MM.1S (cell line): Measurements from ENCODE around the gene CHTOP.

Experiments used
- DNase-seq: peaks from one replicate; pipeline ENCODE4 v3.0.0-alpha.2; 2015
- H2AFZ ChIP-seq: fragments of 300-600 bp; sonication (generic); 2 replicates; pipeline ENCODE4 v1.6.0; 2016; ENCODE audit warnings: antibody characterized with exemption, low read length
- H3F3A ChIP-seq: fragments of 300-600 bp; sonication (generic); 2 replicates; pipeline ENCODE4 v1.6.1; 2016; ENCODE audit warnings: mild to moderate bottlenecking, antibody characterized with exemption, low read length, moderate library complexity, mixed read lengths; ENCODE audit not compliant: insufficient read depth
- H3K27ac ChIP-seq: fragments of 300-600 bp; sonication (generic); 2 replicates; pipeline ENCODE4 v1.5.1; 2016; ENCODE audit warnings: mild to moderate bottlenecking, low read length
- H3K27me3 ChIP-seq: fragments of 300-600 bp; sonication (generic); replicated peaks from 2 replicates; pipeline ENCODE4 v1.6.0; 2016; ENCODE audit warnings: low read length; ENCODE audit not compliant: insufficient read depth
- H3K36me3 ChIP-seq: fragments of 300-600 bp; sonication (generic); replicated peaks from 2 replicates; pipeline ENCODE4 v1.6.1; 2016; ENCODE audit warnings: mild to moderate bottlenecking, low read length, mixed read lengths; ENCODE audit not compliant: insufficient read depth
- H3K4me1 ChIP-seq: fragments of 300-600 bp; sonication (generic); 2 replicates; pipeline ENCODE4 v1.6.1; 2016; ENCODE audit warnings: low read length, mixed read lengths
- H3K4me2 ChIP-seq: fragments of 300-600 bp; sonication (generic); 2 replicates; pipeline ENCODE4 v1.6.0; 2016; ENCODE audit warnings: low read depth, low read length
- H3K4me3 ChIP-seq: fragments of 300-600 bp; sonication (generic); 2 replicates; pipeline ENCODE4 v1.5.1; 2016; ENCODE audit warnings: low read length, mixed read lengths
- H3K79me2 ChIP-seq: fragments of 300-600 bp; sonication (generic); 2 replicates; pipeline ENCODE4 v1.6.1; 2016; ENCODE audit warnings: mixed run types, low read length, mixed read lengths
- H3K9ac ChIP-seq: fragments of 300-600 bp; sonication (generic); 2 replicates; pipeline ENCODE4 v1.6.1; 2016; ENCODE audit warnings: low read length, mixed read lengths
- H3K9me2 ChIP-seq: fragments of 300-600 bp; sonication (generic); replicated peaks from 2 replicates; pipeline ENCODE4 v1.6.1; 2016; ENCODE audit warnings: mild to moderate bottlenecking, low read length, mixed read lengths; ENCODE audit not compliant: insufficient read depth
- H3K9me3 ChIP-seq: fragments of 300-600 bp; sonication (generic); replicated peaks from 2 replicates; pipeline ENCODE4 v1.6.1; 2016; ENCODE audit warnings: mild to moderate bottlenecking, low read length, mixed read lengths; ENCODE audit not compliant: insufficient read depth
- H4K20me1 ChIP-seq: fragments of 300-600 bp; sonication (generic); 2 replicates; pipeline ENCODE4 v1.6.1; 2016; ENCODE audit warnings: mild to moderate bottlenecking, low read length, moderate library complexity, mixed read lengths; ENCODE audit not compliant: insufficient read depth
- CTCF ChIP-seq: fragments of 300-600 bp; sonication (generic); IDR thresholded peaks from 2 replicates; pipeline ENCODE4 v1.5.1; 2016; ENCODE audit warnings: antibody characterized with exemption, low read length, mixed read lengths
- EZH2 ChIP-seq: fragments of 300-600 bp; sonication (generic); optimal IDR thresholded peaks from 2 replicates; pipeline ENCODE3; 2017; ENCODE audit warnings: low read depth, mild to moderate bottlenecking, antibody characterized with exemption, low read length, mixed read lengths
- EZH2phosphoT487 ChIP-seq: fragments of 300-600 bp; sonication (generic); IDR thresholded peaks from 2 replicates; pipeline ENCODE4 v1.6.1; 2018; ENCODE audit warnings: antibody characterized with exemption, low read length

CHTOP gene

GRCh38 chr1:153598309-153599172 is 35.3 kb upstream of the CHTOP start:
- TF ChIP-seq EZH2phosphoT487 (no peak), EZH2 (no peak), CTCF (no peak)
- no peaks in the 10 kb centered on the region for H3K27me3 ChIP-seq
- peak overlapping the region; percentile 52 for H3K27ac ChIP-seq
- H3K4me3 ChIP-seq, result no peak overlapping the region
- H3F3A ChIP-seq, result no peaks in the 10 kb centered on the region
- no peaks in the 10 kb centered on the region for H3K36me3 ChIP-seq
- H2AFZ ChIP-seq, result peak overlapping the region; percentile 73
- no peaks in the 10 kb centered on the region for H3K9me2 ChIP-seq
- H3K4me2 ChIP-seq, result peak overlapping the region; percentile 28; the same call in 1 of the 2 replicates
- DNase-seq, result peak; percentile 76
- H3K9ac ChIP-seq, result peak overlapping the region; percentile 20; the same call in 1 of the 2 replicates
- no peaks in the 10 kb centered on the region for H4K20me1 ChIP-seq
- H3K79me2 ChIP-seq, result no peaks in the 10 kb centered on the region
- H3K9me3 ChIP-seq, result no peaks in the 10 kb centered on the region
- peaks cover 8% of the 10 kb centered on the region for H3K4me1 ChIP-seq

- Histone ChIP-seq H3K36me3 (no peaks in the 10 kb centered on the region), H3K79me2 (no peaks in the 10 kb centered on the region), H4K20me1 (no peaks in the 10 kb centered on the region), H3K9me3 (no peaks in the 10 kb centered on the region), H3K27me3 (no peaks in the 10 kb centered on the region), H3K4me2 (no peak overlapping the region), H3K4me3 (no peak overlapping the region), H3K4me1 (peaks cover 8% of the 10 kb centered on the region), H3K9ac (no peak overlapping the region), H2AFZ (no peak overlapping the region), H3K27ac (no peak overlapping the region), H3F3A (no peaks in the 10 kb centered on the region), H3K9me2 (no peaks in the 10 kb centered on the region)
- no peak for DNase-seq
- TF ChIP-seq EZH2 (no peak), CTCF (no peak), EZH2phosphoT487 (no peak)
These were observed 34.0 kb upstream of the CHTOP start for GRCh38 chr1:153599847-153600246.

GRCh38 chr1:153602749-153603148 is 31.1 kb upstream of the CHTOP start:
- Histone ChIP-seq H3K27me3 (no peaks in the 10 kb centered on the region), H4K20me1 (no peaks in the 10 kb centered on the region), H3K4me1 (peaks cover 8% of the 10 kb centered on the region), H2AFZ (no peak overlapping the region), H3K9me2 (no peaks in the 10 kb centered on the region), H3F3A (no peaks in the 10 kb centered on the region), H3K27ac (no peak overlapping the region), H3K9ac (no peak overlapping the region), H3K4me2 (no peak overlapping the region), H3K4me3 (no peak overlapping the region), H3K36me3 (no peaks in the 10 kb centered on the region), H3K79me2 (no peaks in the 10 kb centered on the region), H3K9me3 (no peaks in the 10 kb centered on the region)
- no peak for DNase-seq
- TF ChIP-seq CTCF (no peak), EZH2phosphoT487 (no peak)
